ENCODE measurements around the gene REXO4. TPM values are rescaled to one million over a fixed set of nuclear protein-coding genes. Genes with fewer than 3 reads are reported as not detected.
A peak's percentile ranks its signal among the peaks of the same experiment; 100 is the strongest.

Gene REXO4
- total RNA-seq, 1 donor from 2014 or later, result 30.3 TPM

- no peak for DNase-seq (ENCODE audit: low spot score, unreplicated experiment)
- Mint-ChIP-seq H3K9me3 (ENCODE audit: low read depth) (no peaks in the 10 kb centered on the region), H3K4me1 (ENCODE audit: low read depth) (no peaks in the 10 kb centered on the region), H3K27me3 (no peaks in the 10 kb centered on the region), H3K4me3 (ENCODE audit: low read depth) (no peak overlapping the region), H3K36me3 (ENCODE audit: insufficient read depth) (no peaks in the 10 kb centered on the region), H3K27ac (no peak overlapping the region)
- TF ChIP-seq, protein P1, sequence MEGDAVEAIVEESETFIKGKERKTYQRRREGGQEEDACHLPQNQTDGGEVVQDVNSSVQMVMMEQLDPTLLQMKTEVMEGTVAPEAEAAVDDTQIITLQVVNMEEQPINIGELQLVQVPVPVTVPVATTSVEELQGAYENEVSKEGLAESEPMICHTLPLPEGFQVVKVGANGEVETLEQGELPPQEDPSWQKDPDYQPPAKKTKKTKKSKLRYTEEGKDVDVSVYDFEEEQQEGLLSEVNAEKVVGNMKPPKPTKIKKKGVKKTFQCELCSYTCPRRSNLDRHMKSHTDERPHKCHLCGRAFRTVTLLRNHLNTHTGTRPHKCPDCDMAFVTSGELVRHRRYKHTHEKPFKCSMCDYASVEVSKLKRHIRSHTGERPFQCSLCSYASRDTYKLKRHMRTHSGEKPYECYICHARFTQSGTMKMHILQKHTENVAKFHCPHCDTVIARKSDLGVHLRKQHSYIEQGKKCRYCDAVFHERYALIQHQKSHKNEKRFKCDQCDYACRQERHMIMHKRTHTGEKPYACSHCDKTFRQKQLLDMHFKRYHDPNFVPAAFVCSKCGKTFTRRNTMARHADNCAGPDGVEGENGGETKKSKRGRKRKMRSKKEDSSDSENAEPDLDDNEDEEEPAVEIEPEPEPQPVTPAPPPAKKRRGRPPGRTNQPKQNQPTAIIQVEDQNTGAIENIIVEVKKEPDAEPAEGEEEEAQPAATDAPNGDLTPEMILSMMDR (IDR thresholded peaks at IDR 0.05; ENCODE audit: unreplicated experiment), result no peak
These were observed 23.1 kb upstream of the REXO4 start for GRCh38 chr9:133440874-133441273.

DNA sequence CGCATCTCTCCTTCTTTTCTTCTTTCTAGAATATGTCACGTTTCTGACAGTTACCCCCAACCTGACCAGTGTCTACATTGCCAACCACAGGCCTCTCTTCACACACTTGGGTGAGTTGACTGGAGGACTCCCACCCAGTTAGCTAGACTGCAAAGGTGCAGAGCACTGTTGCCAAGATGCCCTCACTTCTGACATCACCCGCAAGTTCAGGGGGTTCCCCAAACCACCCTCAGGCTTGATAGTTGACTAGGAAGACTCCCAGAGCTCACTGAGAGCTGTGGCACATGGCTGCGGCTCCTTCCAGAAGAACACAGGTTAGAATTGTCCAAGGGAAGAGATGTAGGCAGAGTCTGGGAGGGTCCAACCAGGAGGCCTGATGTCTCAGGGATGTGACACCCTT, 21.5 kb upstream of the REXO4 start:
- TF ChIP-seq, protein P1 (IDR thresholded peaks at IDR 0.05; ENCODE audit: unreplicated experiment), result no peak
- no peaks in the 10 kb centered on the region for H3K36me3 Mint-ChIP-seq (ENCODE audit: insufficient read depth)
- no peaks in the 10 kb centered on the region for H3K4me1 Mint-ChIP-seq (ENCODE audit: low read depth)
- no peaks in the 10 kb centered on the region for H3K9me3 Mint-ChIP-seq (ENCODE audit: low read depth)
- no peak overlapping the region for H3K27ac Mint-ChIP-seq
- no peak for DNase-seq (ENCODE audit: low spot score, unreplicated experiment)
- H3K27me3 Mint-ChIP-seq, result no peaks in the 10 kb centered on the region
- H3K4me3 Mint-ChIP-seq (ENCODE audit: low read depth), result no peak overlapping the region

DNA sequence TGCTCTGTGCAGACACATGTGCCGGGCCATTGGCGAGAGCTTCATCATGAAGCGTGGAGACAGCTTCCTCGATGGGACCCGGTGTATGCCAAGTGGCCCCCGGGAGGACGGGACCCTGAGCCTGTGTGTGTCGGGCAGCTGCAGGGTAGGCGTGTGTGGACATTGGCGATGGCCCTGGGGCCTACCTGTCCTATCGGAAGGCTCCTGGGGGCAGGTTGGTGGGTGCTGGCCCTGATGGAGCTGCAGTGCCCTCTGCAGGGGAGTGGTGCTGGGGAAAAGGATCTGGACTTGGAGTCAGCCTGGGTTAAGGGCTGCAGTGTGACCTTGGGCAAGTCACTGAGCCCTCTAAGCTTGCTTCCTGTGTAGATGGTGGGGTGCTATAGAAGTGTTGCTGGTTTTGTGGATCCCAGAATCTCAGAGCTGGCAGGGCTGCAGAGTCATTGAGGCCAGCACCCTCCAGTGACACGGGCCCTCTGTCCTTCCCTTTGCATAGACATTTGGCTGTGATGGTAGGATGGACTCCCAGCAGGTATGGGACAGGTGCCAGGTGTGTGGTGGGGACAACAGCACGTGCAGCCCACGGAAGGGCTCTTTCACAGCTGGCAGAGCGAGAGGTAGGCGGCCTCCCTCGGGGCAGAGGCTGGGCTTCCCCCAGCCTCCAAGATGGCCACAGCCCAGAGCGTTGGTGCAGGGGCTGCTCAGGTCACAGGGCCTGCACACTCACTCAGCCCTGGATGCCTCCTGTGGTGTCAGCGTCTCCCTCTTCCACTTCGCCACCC, 20.1 kb upstream of the REXO4 start:
- Mint-ChIP-seq H3K27ac (no peak overlapping the region), H3K4me3 (ENCODE audit: low read depth) (no peak overlapping the region), H3K4me1 (ENCODE audit: low read depth) (no peaks in the 10 kb centered on the region), H3K36me3 (ENCODE audit: insufficient read depth) (no peaks in the 10 kb centered on the region), H3K9me3 (ENCODE audit: low read depth) (no peaks in the 10 kb centered on the region), H3K27me3 (no peaks in the 10 kb centered on the region)
- DNase-seq (ENCODE audit: low spot score, unreplicated experiment), result no peak
- TF ChIP-seq, protein P1 (IDR thresholded peaks at IDR 0.05; ENCODE audit: unreplicated experiment), result peak; percentile 31

DNA sequence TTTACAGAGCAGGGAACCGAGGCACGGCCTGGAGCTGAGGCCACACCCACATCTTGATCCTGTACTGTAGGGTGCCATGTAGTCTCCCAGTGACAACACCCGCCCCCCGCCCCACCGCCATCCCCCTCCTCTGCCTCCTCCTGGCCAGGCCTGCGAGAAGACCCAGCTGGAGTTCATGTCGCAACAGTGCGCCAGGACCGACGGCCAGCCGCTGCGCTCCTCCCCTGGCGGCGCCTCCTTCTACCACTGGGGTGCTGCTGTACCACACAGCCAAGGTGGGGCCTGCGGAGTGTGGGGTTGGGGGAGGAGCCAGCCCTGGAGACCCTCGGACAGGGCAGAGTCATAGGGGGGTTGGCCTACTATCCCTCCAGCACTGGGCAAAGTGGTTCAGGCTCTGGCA, 18.9 kb upstream of the REXO4 start:
- no peaks in the 10 kb centered on the region for H3K9me3 Mint-ChIP-seq (ENCODE audit: low read depth)
- H3K36me3 Mint-ChIP-seq (ENCODE audit: insufficient read depth), result no peaks in the 10 kb centered on the region
- H3K4me1 Mint-ChIP-seq (ENCODE audit: low read depth), result no peaks in the 10 kb centered on the region
- H3K4me3 Mint-ChIP-seq (ENCODE audit: low read depth), result no peak overlapping the region
- no peak for DNase-seq (ENCODE audit: low spot score, unreplicated experiment)
- H3K27ac Mint-ChIP-seq, result no peak overlapping the region
- TF ChIP-seq, protein P1 (IDR thresholded peaks at IDR 0.05; ENCODE audit: unreplicated experiment), result no peak
- no peaks in the 10 kb centered on the region for H3K27me3 Mint-ChIP-seq

DNA sequence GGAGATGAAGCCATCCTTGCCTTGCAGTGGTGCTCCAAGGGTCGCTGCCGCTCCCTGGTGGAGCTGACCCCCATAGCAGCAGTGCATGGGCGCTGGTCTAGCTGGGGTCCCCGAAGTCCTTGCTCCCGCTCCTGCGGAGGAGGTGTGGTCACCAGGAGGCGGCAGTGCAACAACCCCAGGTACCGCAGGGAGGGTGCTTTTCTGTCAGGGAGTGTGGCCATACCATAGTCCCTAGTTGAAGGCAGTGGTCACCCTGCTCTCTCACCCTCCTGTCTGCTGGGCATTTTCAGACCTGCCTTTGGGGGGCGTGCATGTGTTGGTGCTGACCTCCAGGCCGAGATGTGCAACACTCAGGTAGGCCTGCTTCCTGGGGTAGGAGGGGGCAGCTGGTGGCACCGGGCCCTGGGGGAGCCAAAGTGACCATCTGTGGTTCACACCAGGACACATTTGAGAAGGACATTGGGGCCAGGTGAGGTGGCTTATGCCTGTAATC, 15.6 kb upstream of the REXO4 start:
- DNase-seq (ENCODE audit: low spot score, unreplicated experiment), result no peak
- H3K27ac Mint-ChIP-seq, result no peak overlapping the region
- H3K27me3 Mint-ChIP-seq, result peaks cover 6% of the 10 kb centered on the region
- H3K9me3 Mint-ChIP-seq (ENCODE audit: low read depth), result no peaks in the 10 kb centered on the region
- no peaks in the 10 kb centered on the region for H3K4me1 Mint-ChIP-seq (ENCODE audit: low read depth)
- no peak overlapping the region for H3K4me3 Mint-ChIP-seq (ENCODE audit: low read depth)
- TF ChIP-seq, protein P1 (IDR thresholded peaks at IDR 0.05; ENCODE audit: unreplicated experiment), result no peak
- no peaks in the 10 kb centered on the region for H3K36me3 Mint-ChIP-seq (ENCODE audit: insufficient read depth)
